ENCODE data around the gene STUM. TPM values are rescaled to one million over a fixed set of nuclear protein-coding genes. Genes with fewer than 3 reads are reported as not detected.

The STUM gene
- total RNA-seq, 1 donor: under 0.01 TPM

DNA sequence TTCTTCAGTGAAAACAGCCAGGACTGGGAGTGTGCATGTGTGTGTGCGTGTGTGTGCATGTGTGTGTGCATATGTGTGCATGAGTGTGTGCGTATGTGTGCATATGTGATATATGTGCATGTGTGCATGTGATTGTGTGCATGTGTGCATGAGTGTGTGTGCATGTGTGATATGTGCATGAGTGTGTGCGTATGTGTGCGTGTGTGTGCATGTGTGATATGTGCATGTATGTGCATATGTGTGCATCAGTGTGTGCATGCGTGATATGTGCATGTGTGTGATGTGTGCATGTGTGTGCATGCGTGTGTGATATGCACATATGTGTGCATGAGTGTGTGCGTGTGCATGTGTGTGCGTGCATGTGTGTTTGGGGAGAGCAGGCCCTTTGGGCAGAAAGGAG, 100.7 kb downstream of the STUM start:
- DNase-seq (ENCODE audit: low read depth in 2 of 3, low spot score in 2 of 3): no peak

DNA sequence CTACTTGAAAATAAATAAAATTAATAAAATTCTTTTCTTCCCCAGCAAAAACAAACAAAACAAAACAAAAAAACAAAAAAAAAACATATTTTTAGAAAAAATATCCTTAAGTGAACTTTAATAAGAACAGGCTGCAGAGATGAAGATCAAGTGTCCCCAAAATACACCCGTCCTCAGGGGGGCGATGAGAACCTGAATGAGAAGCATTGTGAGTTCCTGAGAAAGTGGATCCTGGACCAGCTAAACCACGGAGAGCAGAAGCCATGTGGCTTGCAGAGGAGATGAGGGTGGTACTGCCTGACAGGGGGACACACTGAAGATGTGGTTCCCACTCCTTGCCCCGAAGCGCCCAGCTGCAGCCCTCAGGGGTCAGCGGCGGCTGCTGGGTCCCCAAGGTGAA, 101.2 kb downstream of the STUM start:
- DNase-seq (ENCODE audit: low read depth in 2 of 3, low spot score in 2 of 3): peak in 1 of 3 donors; percentile 69

DNA sequence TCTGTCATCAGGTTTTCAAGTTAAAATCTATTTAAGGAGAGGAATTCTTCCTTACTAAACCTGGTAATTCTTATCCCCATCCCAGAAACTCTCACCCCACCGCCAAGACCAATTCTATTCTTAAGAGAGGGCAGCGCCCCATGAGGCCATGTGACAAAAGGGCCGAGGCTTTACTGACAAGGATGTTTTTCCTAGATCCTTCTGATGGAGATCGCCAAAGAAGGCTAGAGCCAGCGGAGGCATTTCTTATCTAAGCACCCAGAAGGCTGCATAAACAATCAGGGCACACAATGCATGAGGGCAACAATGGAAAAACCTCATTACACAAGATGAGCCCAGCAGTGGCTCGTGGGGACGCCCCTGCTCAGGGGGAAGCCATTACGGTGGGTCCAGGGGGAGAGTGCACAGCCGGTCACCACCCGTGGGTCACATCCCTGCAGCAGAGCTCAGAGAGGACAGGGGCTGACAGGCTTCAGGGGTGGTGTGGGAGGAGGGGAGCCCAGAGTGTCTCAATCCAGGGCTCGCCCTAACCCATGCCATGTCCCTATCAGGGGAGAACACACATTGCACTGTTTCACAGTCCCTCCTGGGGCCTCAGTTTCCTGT, 101.8 kb downstream of the STUM start:
- peak in 1 of 3 donors; percentile 19 for DNase-seq (ENCODE audit: low read depth in 2 of 3, low spot score in 2 of 3)

DNA sequence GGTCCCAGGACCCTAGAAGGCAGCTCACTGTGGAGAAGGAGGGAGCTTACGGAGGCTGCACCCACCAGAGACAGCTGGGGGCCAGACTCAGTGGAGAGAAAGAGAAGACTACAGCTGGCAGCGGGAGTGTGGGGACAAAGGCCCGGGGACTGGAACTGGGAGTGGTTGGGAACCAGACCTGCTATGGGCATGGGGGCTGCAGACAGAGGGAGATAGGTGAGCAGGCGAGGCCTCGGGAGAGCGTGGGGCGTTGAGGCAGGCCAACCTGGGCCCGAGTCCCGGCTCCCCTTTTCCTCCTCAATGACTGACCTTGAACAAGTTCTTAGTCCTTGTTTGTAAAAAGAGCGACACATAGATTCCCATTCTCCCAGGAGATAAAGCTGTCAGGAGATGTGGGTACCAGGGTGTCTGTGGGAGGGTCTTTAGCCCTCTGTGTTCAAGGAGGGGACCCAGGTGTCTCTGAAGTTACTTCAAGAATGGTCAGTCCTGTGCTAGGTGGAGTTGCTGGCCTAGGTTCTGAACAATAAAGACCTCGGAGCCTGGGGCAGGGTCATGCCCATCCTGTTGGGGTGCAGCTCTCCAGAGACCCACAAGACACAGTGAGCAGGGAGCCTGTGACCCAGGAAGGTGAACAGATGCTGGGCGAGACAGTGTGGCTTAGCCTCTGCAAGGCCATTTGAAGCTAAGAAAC, 102.6 kb downstream of the STUM start:
- no peak for DNase-seq (ENCODE audit: low read depth in 2 of 3, low spot score in 2 of 3)

DNA sequence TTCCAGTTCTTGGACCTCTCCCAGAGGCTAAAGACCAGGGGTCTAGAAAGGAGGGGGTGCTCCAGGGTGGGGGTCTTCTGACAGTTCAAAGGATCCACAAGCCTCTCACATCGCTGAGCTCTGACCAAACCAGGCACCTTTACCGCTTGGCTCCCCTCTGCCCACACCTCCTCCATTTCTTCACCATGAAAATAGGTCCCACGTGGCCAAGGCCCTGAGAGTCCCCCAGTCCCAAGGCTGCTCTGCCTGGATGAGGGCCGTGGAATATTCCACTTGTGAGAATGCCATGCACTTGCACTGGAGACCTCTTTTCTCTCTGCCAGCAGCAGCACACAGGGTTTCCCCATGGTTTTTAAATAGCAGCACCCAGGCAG, 103.2 kb downstream of the STUM start:
- no peak for DNase-seq (ENCODE audit: low read depth in 2 of 3, low spot score in 2 of 3)

DNA sequence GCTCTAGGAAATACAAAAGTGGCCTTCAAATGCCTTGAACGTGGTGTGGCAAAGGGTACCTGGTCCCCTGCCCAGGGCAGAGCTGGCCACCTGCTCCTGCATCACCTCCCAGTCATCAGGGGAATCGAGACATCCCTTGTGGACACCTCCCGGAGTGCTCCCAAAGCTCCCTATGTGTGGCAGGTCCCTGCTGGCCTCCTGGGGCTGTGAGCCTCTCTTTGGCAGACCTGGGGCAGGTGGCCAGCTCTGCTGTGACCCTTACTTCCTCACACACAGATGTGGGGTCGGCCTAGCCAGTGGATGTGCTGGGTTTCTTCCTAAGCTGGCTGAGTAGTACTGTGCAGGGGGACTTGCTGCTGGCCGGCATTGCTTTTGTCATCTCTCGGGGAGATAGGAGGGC, 104.0 kb downstream of the STUM start:
- no peak for DNase-seq (ENCODE audit: low read depth in 2 of 3, low spot score in 2 of 3)

DNA sequence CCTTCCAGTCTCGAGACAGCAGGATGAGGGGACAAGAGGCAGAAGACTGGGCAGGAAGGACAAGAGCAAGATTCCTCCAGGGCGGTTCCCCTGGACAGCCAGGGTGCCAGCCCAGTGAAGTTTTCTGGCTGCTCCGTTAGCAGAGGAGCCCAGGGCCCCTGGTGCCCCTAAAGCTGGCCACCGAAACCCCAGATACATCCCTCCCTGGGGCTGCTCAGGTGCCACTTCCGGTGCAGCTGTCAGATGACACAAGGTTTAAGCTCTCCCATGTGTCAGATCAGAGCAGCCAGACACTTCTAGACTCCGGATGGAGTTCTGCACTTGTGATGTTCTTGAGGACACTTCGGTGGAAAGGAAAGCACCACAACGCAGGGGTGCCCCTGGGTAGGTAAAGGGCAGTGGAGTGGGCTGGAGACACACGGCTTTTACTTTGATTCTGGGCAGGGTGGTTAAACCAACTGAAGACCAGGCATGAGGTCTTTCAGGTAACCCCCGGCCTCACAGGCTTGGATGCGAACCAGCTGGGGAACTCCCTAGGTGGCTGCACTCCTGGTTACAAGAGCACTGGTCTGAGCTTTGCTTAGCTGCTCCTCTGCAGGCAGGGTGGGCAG, 104.9 kb downstream of the STUM start:
- DNase-seq (ENCODE audit: low read depth in 2 of 3, low spot score in 2 of 3): no peak

DNA sequence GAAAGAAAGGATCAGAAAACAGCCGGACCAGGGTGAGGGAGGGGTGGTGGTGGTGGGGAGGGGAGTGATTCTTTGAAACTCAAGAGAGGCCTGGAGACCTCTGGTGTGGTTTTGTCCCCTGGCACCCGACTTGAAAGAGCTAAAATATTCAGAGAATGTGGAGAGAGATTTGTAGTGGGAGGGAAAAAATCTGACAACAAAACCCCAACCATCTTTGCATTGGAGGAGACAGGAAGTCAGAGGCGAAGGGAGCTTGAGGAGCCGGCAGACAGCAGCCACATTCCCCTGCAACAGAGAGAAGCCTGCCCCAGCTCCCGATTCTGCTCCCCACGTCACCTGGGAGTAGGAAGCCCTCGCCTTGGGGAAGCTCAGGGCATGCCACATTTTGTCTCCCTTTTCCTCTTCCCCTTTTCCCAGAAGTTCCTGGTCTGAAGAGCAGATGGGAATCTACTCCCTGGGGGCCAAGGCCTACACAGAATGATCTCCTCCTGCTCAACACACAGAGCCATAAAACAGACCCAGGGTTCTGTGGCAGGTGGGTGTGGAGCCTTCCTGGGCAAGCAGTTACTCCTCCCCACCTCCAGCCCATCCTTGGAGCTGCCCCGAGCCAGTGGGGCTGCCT, 105.6 kb downstream of the STUM start:
- DNase-seq (ENCODE audit: low read depth in 2 of 3, low spot score in 2 of 3): no peak

DNA sequence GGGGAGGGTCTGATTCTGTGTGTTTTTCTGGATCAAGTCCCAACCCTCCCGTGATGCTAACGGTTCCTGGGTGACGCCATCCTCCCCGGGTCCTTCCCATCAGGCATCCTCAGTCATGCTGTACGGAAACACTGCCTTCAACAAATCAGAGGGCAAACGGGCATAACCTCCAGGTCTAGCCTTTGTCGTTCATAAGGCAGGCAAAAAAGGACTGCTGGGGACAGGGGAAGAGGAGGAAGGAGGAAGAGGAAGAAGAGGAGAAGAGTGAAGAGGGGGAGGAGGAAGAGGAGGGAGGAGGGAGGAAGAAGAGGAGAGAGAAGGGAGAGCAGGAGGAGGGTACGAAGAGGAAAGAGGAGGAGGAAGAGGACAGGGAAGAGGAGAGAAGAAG, 106.1 kb downstream of the STUM start:
- no peak for DNase-seq (ENCODE audit: low read depth in 2 of 3, low spot score in 2 of 3)

DNA sequence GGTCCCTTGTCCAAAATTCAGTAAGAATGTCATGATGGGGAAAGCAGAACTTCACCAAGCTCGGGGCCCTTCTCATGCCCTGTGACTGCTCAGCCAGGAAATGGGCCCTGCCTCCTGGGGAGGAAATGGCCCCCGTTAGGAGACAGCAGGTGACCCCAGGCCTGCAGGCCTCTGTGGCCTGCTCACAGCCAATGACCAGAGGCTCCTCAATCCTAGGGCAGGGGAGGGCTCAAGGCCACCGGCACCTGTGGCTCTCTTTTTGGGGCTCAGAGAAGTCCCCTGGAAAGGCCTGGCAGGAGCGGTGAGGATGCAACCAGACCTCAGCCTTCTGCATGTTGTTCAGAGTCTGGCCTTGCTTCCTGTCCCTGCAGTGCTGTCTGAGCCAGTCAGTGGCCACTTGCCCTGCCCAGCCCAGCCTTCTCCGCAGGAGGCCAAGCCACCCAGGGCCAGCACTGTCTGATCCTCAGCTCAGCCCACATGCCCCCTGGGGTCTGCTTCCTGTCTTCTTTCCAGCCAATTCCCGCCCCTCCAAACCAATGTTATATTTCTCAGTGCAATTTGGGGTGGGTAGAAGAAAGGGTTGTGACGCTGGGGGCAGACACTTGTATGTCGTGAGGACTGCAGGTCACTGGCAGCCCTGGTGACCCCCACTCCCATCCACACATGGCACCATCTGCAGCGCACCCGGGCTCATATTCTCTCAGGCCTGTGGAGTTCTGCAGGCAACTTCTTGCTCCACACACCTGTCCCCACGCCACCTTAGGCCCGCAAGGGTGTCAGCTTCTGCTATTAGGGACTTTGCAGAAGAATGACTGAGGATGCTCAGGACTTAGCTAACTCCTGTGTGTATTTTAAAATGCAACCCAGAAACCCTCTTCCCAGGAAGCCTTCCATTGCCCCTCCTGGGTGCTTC, 106.9 kb downstream of the STUM start:
- DNase-seq (ENCODE audit: low read depth in 2 of 3, low spot score in 2 of 3): peak in 1 of 3 donors; percentile 63

DNA sequence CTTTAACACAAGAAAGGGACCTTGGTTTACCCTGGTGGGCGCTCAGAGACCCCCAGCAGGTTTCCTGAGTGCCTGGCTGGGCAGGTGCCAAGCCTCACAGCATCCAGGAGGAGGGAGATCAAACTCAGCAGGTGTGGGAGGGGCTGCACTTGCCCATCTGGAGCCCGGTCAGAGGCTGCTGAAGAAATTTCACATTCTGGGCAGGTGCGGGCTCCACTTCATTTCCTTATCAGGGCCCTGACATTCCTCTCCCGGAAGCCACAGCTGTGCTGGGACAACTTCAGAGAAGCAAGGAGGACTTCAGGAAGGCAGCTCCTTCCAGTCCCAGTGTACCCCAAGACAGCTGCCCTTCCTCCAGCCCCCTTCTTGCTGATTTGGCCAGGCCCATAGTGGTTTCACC, 107.6 kb downstream of the STUM start:
- no peak for DNase-seq (ENCODE audit: low read depth in 2 of 3, low spot score in 2 of 3)

DNA sequence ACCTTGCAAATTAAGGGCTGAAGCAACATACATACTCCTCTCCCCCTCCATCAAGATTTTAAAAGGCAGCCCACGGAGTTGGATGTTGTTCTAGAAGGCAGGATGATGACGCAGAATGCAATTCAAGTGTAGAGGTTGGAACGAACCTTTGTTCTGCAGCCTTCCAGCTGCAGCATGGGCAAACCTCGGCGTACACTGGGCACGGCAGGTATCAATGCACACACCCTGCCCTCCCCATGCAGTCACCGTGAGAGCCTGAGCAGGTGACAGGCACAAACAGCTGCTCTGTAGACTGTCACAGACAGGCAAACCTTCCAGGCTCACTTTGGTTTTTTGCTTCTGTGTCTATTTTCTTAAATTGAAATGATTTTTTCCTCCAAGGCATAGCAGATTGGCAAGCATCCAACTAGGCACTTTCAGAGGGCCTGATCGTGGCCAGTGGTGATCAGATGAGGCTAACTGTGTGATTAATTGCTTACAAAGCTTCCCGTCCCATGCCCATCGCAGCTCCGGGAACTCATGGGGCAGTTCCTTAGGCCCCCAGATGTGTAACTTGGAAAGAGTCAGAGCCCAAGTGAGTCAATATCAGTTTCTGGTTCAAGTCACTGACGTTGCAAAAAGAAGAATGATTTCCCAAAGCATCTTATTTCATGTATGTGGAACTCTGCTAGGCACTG, 108.2 kb downstream of the STUM start:
- no peak for DNase-seq (ENCODE audit: low read depth in 2 of 3, low spot score in 2 of 3)

DNA sequence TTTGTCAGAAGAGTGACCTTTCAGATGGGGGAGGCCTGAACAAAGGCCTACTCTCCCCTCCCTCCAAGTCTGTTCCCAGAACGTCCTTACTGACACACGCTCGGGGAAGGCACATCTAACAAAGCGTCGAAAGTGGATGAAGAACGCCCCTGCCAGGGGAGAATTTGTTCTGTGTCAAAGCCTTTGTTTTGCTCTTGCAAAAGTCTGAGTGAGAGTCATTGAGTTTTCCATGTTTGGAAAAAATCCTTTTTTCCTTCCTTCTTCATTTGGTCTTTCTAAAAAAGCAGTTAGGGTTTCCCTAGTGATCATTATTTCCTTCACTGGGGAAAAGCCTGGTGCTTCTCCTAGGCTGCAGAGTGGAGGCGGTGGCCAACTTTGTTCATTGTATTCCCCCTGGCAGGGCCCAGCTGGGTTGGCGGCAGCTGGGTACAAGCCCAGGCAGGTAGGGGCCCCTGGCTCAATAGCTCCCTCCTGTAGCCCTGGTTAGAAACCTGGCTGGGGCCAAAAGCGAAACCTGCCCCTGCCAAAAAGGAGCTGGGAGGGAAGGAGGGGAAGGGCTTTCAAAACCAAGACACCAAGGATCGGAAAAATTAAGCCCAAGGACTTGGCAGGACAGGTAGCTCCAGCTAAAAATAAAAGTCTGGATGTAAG, 109.5 kb downstream of the STUM start:
- DNase-seq (ENCODE audit: low read depth in 2 of 3, low spot score in 2 of 3): no peak

DNA sequence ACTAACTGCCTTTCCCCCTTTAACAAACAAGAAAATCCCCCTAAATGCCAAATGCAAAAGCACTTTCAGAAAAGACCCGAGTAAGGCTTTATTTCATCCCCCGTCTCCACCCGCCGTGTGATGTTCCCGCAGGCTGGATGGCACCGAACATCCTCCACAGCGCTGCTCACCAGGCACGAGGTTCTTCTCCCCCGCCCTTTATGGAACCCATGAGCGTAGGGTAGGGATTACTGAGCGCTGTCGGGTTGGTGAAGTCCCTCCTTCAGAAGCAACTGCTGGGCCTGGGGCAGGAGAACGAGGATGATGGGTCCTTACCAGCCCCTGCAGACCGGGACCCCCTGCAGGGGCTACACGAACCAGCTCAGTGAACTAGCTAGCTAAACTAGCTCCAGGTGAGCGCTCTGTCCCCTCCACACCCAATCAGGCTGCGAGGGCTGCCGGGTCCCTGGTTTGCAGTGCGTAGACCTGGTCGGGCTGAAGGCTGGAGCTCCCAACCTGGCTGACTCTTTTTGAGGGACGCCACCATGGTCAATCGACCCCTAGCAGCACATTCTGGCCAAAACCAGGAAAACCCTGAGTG, 110.1 kb downstream of the STUM start:
- no peak for DNase-seq (ENCODE audit: low read depth in 2 of 3, low spot score in 2 of 3)

Other genes with a start within 250 kb of the STUM start
- gene LIN9, start 239.6 kb upstream of the STUM start, total RNA-seq: 3.0 TPM
- gene PARP1, start 140.7 kb upstream of the STUM start, total RNA-seq: 292 TPM
- gene ITPKB, start 190.5 kb downstream of the STUM start, total RNA-seq: 21.8 TPM